Measurements from ENCODE around the gene ABHD16B. TPM values are rescaled to one million over a fixed set of nuclear protein-coding genes. Genes with fewer than 3 reads are reported as not detected.
A peak's percentile ranks its signal among the peaks of the same experiment; 100 is the strongest.

The ABHD16B gene
- total and polyA plus RNA-seq, 2 of the 13 experiments (the other 11 are each of a cell fraction or from before 2014, with no cell fraction given), result not detected

GRCh38 chr20:63858393-63859165 is 2.7 kb upstream of the ABHD16B start (continued):
- no peak for TF ChIP-seq AFF4 (CRISPR knock-in tag; IDR thresholded peaks at IDR 0.05)
- no peak for TF ChIP-seq DBP (CRISPR knock-in tag; IDR thresholded peaks at IDR 0.05; ENCODE audit: not compliant biosample characterization)
- TF ChIP-seq NPAS2 (CRISPR knock-in tag; IDR thresholded peaks at IDR 0.05; ENCODE audit: borderline replicate concordance), result no peak
- no peak for TF ChIP-seq ZNF234 (CRISPR knock-in tag; conservative IDR thresholded peaks at IDR 0.05)
- peak; percentile 42; the same call in 1 of the 2 replicates for TF ChIP-seq RBFOX2 (IDR thresholded peaks at IDR 0.05; ENCODE audit: low read depth, low read length)
- no peak for TF ChIP-seq FOXO4 (CRISPR knock-in tag; conservative IDR thresholded peaks at IDR 0.05)
- peak; percentile 37; the same call in 1 of the 2 replicates for TF ChIP-seq BCL6 (CRISPR knock-in tag; IDR thresholded peaks at IDR 0.05)
- peak; percentile 79 for TF ChIP-seq ZBTB7B (CRISPR knock-in tag; IDR thresholded peaks at IDR 0.05)
- TF ChIP-seq U2AF1 (optimal IDR thresholded peaks at IDR 0.05; ENCODE audit: low read depth, low read length), result no peak
- TF ChIP-seq ZBTB20 (CRISPR knock-in tag; IDR thresholded peaks at IDR 0.05; ENCODE audit: borderline replicate concordance, low read depth), result no peak
- TF ChIP-seq SP4 (CRISPR knock-in tag; IDR thresholded peaks at IDR 0.05), result peak; percentile 69
- TF ChIP-seq GMEB2 (CRISPR knock-in tag; IDR thresholded peaks at IDR 0.05; ENCODE audit: low read depth), result no peak
- TF ChIP-seq E2F1 (CRISPR knock-in tag; IDR thresholded peaks at IDR 0.05), result no peak
- TF ChIP-seq ZNF766 (CRISPR knock-in tag; IDR thresholded peaks at IDR 0.05; ENCODE audit: borderline replicate concordance), result no peak
- peak; percentile 13 for TF ChIP-seq HMG20B (CRISPR knock-in tag; conservative IDR thresholded peaks at IDR 0.05)
- no peak for TF ChIP-seq MZF1 (CRISPR knock-in tag; IDR thresholded peaks at IDR 0.05; ENCODE audit: borderline replicate concordance)
- no peak for TF ChIP-seq ZNF121 (CRISPR knock-in tag; IDR thresholded peaks at IDR 0.05)
- TF ChIP-seq SMAD1 (CRISPR knock-in tag; IDR thresholded peaks at IDR 0.05; ENCODE audit: borderline replicate concordance, low read depth), result peak; percentile 89; the same call in 1 of the 2 replicates
- no peak for TF ChIP-seq ZNF878 (CRISPR knock-in tag; IDR thresholded peaks at IDR 0.05)
- no peak; the same call in none of the 2 replicates for TF ChIP-seq BRD4 (CRISPR knock-in tag; IDR thresholded peaks at IDR 0.05)
- TF ChIP-seq NBN (conservative IDR thresholded peaks at IDR 0.05), result no peak
- no peak for TF ChIP-seq KLF6 (CRISPR knock-in tag; IDR thresholded peaks at IDR 0.05)

Data from HepG2 (cell line).